Activated T-cell treated with anti-CD3 and anti-CD28 coated beads, Interleukin-2, amount 50 U/mL, for 4 hours (primary cell): ENCODE measurements around the gene SLC6A20. TPM values are rescaled to one million over a fixed set of nuclear protein-coding genes. Genes with fewer than 3 reads are reported as not detected.
A peak's percentile ranks its signal among the peaks of the same experiment; 100 is the strongest.

Source experiments
- ATAC-seq, 2 donors: fragments of 200-7000 bp; cut with Tn5 transposase; one replicate each; pipeline ENCODE4 v1.10.0; 2021
- DNase-seq: peaks from one replicate; pipeline ENCODE4 v3.0.0-alpha.2; 2020
- H3K27me3 Mint-ChIP-seq: one replicate; pipeline ENCODE4 v1.8.0; 2021; ENCODE audit warnings: low read depth, mixed read lengths
- H3K36me3 Mint-ChIP-seq: one replicate; pipeline ENCODE4 v1.8.0; 2022; ENCODE audit warnings: mixed read lengths; ENCODE audit not compliant: insufficient read depth
- H3K4me1 Mint-ChIP-seq: one replicate; pipeline ENCODE4 v1.8.0; 2021; ENCODE audit warnings: low read depth, mixed read lengths
- H3K4me3 Mint-ChIP-seq: one replicate; pipeline ENCODE4 v1.8.0; 2021; ENCODE audit warnings: mild to moderate bottlenecking, moderate library complexity, mixed read lengths
- H3K9me3 Mint-ChIP-seq: one replicate; pipeline ENCODE4 v1.8.0; 2021; ENCODE audit warnings: mixed read lengths
- total RNA-seq, 3 donors: library from RNA; stranded (reverse); gene quantifications; one replicate each; pipeline ENCODE4 v1.2.1, GENCODE V29; 2021

SLC6A20 gene
- total RNA-seq, 3 donors from 2014 or later: not detected

GRCh38 chr3:45816544-45816943, 20.2 kb upstream of the SLC6A20 start:
- Mint-ChIP-seq H3K4me3 (no peak overlapping the region), H3K9me3 (peaks cover 4% of the 10 kb centered on the region), H3K4me1 (peaks cover 2% of the 10 kb centered on the region), H3K36me3 (peaks cover 17% of the 10 kb centered on the region), H3K27me3 (no peaks in the 10 kb centered on the region)
- DNase-seq (no peak), ATAC-seq (no peak)

- ATAC-seq (no peak), DNase-seq (no peak)
- H3K36me3 Mint-ChIP-seq: peaks cover 12% of the 10 kb centered on the region
- H3K27me3 Mint-ChIP-seq: no peaks in the 10 kb centered on the region
- no peak overlapping the region for H3K4me3 Mint-ChIP-seq
- H3K4me1 Mint-ChIP-seq: peaks cover 2% of the 10 kb centered on the region
- H3K9me3 Mint-ChIP-seq: peaks cover 4% of the 10 kb centered on the region
Measured at GRCh38 chr3:45814322-45814721, 18.0 kb upstream of the SLC6A20 start.

GRCh38 chr3:45807681-45808540, 11.6 kb upstream of the SLC6A20 start:
- ATAC-seq (no peak), DNase-seq (no peak)
- peaks cover 8% of the 10 kb centered on the region for H3K4me1 Mint-ChIP-seq
- no peaks in the 10 kb centered on the region for H3K9me3 Mint-ChIP-seq
- peaks cover 3% of the 10 kb centered on the region for H3K27me3 Mint-ChIP-seq
- H3K36me3 Mint-ChIP-seq: peaks cover 10% of the 10 kb centered on the region
- H3K4me3 Mint-ChIP-seq: no peak overlapping the region

- peaks cover 8% of the 10 kb centered on the region for H3K4me1 Mint-ChIP-seq
- no peak for ATAC-seq
- no peak for DNase-seq
- no peak overlapping the region for H3K4me3 Mint-ChIP-seq
- H3K9me3 Mint-ChIP-seq: no peaks in the 10 kb centered on the region
- H3K27me3 Mint-ChIP-seq: peaks cover 3% of the 10 kb centered on the region
- peaks cover 10% of the 10 kb centered on the region for H3K36me3 Mint-ChIP-seq
Measured at GRCh38 chr3:45807133-45807532, 10.8 kb upstream of the SLC6A20 start.

- Mint-ChIP-seq H3K9me3 (no peaks in the 10 kb centered on the region), H3K36me3 (peaks cover 8% of the 10 kb centered on the region), H3K27me3 (peaks cover 3% of the 10 kb centered on the region), H3K4me3 (no peak overlapping the region), H3K4me1 (peaks cover 8% of the 10 kb centered on the region)
- ATAC-seq: no peak
- no peak for DNase-seq
Measured at GRCh38 chr3:45806072-45806471, 9.7 kb upstream of the SLC6A20 start.

GRCh38 chr3:45803252-45803935, 7.1 kb upstream of the SLC6A20 start:
- Mint-ChIP-seq H3K9me3 (no peaks in the 10 kb centered on the region), H3K4me3 (no peak overlapping the region), H3K36me3 (peaks cover 6% of the 10 kb centered on the region), H3K27me3 (peaks cover 15% of the 10 kb centered on the region), H3K4me1 (peaks cover 8% of the 10 kb centered on the region)
- DNase-seq (no peak), ATAC-seq (no peak)

- H3K36me3 Mint-ChIP-seq: peaks cover 6% of the 10 kb centered on the region
- H3K4me3 Mint-ChIP-seq: no peak overlapping the region
- peaks cover 8% of the 10 kb centered on the region for H3K4me1 Mint-ChIP-seq
- DNase-seq: no peak
- H3K9me3 Mint-ChIP-seq: no peaks in the 10 kb centered on the region
- peaks cover 26% of the 10 kb centered on the region for H3K27me3 Mint-ChIP-seq
- ATAC-seq: no peak
Measured at GRCh38 chr3:45802146-45802545, 5.8 kb upstream of the SLC6A20 start.

- Mint-ChIP-seq H3K27me3 (peaks cover 31% of the 10 kb centered on the region), H3K4me1 (peaks cover 5% of the 10 kb centered on the region), H3K36me3 (peaks cover 6% of the 10 kb centered on the region), H3K4me3 (no peak overlapping the region), H3K9me3 (no peaks in the 10 kb centered on the region)
- DNase-seq (no peak), ATAC-seq (no peak)
Measured at GRCh38 chr3:45800611-45801010, 4.3 kb upstream of the SLC6A20 start.

- Mint-ChIP-seq H3K27me3 (peaks cover 42% of the 10 kb centered on the region), H3K9me3 (no peaks in the 10 kb centered on the region), H3K36me3 (no peaks in the 10 kb centered on the region), H3K4me3 (no peak overlapping the region), H3K4me1 (peaks cover 9% of the 10 kb centered on the region)
- DNase-seq: no peak
- ATAC-seq: no peak
Measured at GRCh38 chr3:45799586-45799985, 3.2 kb upstream of the SLC6A20 start.

- no peak for DNase-seq
- Mint-ChIP-seq H3K9me3 (no peaks in the 10 kb centered on the region), H3K4me1 (peaks cover 9% of the 10 kb centered on the region), H3K27me3 (peaks cover 48% of the 10 kb centered on the region), H3K4me3 (no peak overlapping the region), H3K36me3 (no peaks in the 10 kb centered on the region)
- ATAC-seq: no peak
Measured at GRCh38 chr3:45798034-45798433, 1.7 kb upstream of the SLC6A20 start.

- Mint-ChIP-seq H3K4me1 (peaks cover 9% of the 10 kb centered on the region), H3K4me3 (peak overlapping the region; percentile 59), H3K36me3 (no peaks in the 10 kb centered on the region), H3K27me3 (peaks cover 48% of the 10 kb centered on the region), H3K9me3 (no peaks in the 10 kb centered on the region)
- DNase-seq (no peak), ATAC-seq (no peak)
Measured at GRCh38 chr3:45796902-45797637, 734 bp upstream of the SLC6A20 start.

GRCh38 chr3:45795509-45795881, 841 bp downstream of the SLC6A20 start:
- H3K4me3 Mint-ChIP-seq: peak overlapping the region; percentile 63
- ATAC-seq (no peak), DNase-seq (no peak)
- H3K9me3 Mint-ChIP-seq: peaks cover 5% of the 10 kb centered on the region
- peaks cover 9% of the 10 kb centered on the region for H3K4me1 Mint-ChIP-seq
- H3K36me3 Mint-ChIP-seq: no peaks in the 10 kb centered on the region
- H3K27me3 Mint-ChIP-seq: peaks cover 50% of the 10 kb centered on the region

GRCh38 chr3:45794660-45795059, 1.7 kb downstream of the SLC6A20 start:
- DNase-seq: no peak
- Mint-ChIP-seq H3K4me3 (no peak overlapping the region), H3K9me3 (peaks cover 12% of the 10 kb centered on the region), H3K27me3 (peaks cover 51% of the 10 kb centered on the region), H3K36me3 (no peaks in the 10 kb centered on the region), H3K4me1 (peaks cover 9% of the 10 kb centered on the region)
- ATAC-seq: no peak

GRCh38 chr3:45794177-45794560, 2.2 kb downstream of the SLC6A20 start:
- peaks cover 9% of the 10 kb centered on the region for H3K4me1 Mint-ChIP-seq
- DNase-seq: no peak
- no peak overlapping the region for H3K4me3 Mint-ChIP-seq
- peaks cover 14% of the 10 kb centered on the region for H3K9me3 Mint-ChIP-seq
- ATAC-seq: no peak
- H3K27me3 Mint-ChIP-seq: peaks cover 46% of the 10 kb centered on the region
- H3K36me3 Mint-ChIP-seq: no peaks in the 10 kb centered on the region
